Loucy (cell line): Measurements from ENCODE around the gene TSHR.

ENCODE experiments used
- EZH2phosphoT487 ChIP-seq: fragments of 200-600 bp; IDR thresholded peaks from 2 replicates; pipeline ENCODE4 v1.6.1; 2018; ENCODE audit warnings: antibody characterized with exemption, mild to moderate bottlenecking, moderate library complexity, borderline replicate concordance
- TF ChIP-seq, protein P1 (sequence below): fragments of 200-600 bp; sonication (generic); conservative IDR thresholded peaks from 2 replicates; pipeline ENCODE4 v1.5.1; 2014; ENCODE audit warnings: mild to moderate bottlenecking, antibody characterized with exemption, low read length

- TF ChIP-seq, protein P1, sequence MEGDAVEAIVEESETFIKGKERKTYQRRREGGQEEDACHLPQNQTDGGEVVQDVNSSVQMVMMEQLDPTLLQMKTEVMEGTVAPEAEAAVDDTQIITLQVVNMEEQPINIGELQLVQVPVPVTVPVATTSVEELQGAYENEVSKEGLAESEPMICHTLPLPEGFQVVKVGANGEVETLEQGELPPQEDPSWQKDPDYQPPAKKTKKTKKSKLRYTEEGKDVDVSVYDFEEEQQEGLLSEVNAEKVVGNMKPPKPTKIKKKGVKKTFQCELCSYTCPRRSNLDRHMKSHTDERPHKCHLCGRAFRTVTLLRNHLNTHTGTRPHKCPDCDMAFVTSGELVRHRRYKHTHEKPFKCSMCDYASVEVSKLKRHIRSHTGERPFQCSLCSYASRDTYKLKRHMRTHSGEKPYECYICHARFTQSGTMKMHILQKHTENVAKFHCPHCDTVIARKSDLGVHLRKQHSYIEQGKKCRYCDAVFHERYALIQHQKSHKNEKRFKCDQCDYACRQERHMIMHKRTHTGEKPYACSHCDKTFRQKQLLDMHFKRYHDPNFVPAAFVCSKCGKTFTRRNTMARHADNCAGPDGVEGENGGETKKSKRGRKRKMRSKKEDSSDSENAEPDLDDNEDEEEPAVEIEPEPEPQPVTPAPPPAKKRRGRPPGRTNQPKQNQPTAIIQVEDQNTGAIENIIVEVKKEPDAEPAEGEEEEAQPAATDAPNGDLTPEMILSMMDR, result no peak
- TF ChIP-seq EZH2phosphoT487, result no peak
These were observed 111.7 kb downstream of the TSHR start for GRCh38 chr14:81067156-81067555.
